Activated CD4-positive, alpha-beta T cell treated with anti-CD3 and anti-CD28 coated beads, Interleukin-2, amount 10 ng/mL, durations not matched to agents 24 days and 14 days (primary cell): ENCODE measurements around the gene CHRDL2. TPM values are rescaled to one million over a fixed set of nuclear protein-coding genes. Genes with fewer than 3 reads are reported as not detected.
"Not testable (repeated sequence)": the region's sequence is repeated elsewhere in the genome, so short reads cannot be mapped to it uniquely, and the experiment has no call there.

ENCODE experiments used
- DNase-seq: peaks from one replicate; pipeline ENCODE4 v3.0.0; 2022
- H3K27ac Mint-ChIP-seq: one replicate; pipeline ENCODE4 v1.8.0; 2022; ENCODE audit warnings: mild to moderate bottlenecking, mixed read lengths
- H3K27me3 Mint-ChIP-seq: one replicate; pipeline ENCODE4 v1.8.0; 2022; ENCODE audit warnings: mixed read lengths
- H3K36me3 Mint-ChIP-seq: one replicate; pipeline ENCODE4 v1.8.0; 2022; ENCODE audit warnings: low read depth, mild to moderate bottlenecking, mixed read lengths
- H3K4me1 Mint-ChIP-seq: one replicate; pipeline ENCODE4 v1.8.0; 2021; ENCODE audit warnings: mixed read lengths
- H3K4me3 Mint-ChIP-seq: one replicate; pipeline ENCODE4 v1.8.0; 2022; ENCODE audit warnings: mild to moderate bottlenecking, moderate library complexity, mixed read lengths
- H3K9me3 Mint-ChIP-seq: one replicate; pipeline ENCODE4 v1.8.0; 2021; ENCODE audit warnings: mixed read lengths
- intact Hi-C: fragments of 100-400 bp; cut with micrococcal nuclease; formaldehyde crosslinking; loops from one replicate; pipeline ENCODE4 v1.15.1; 2023
- total RNA-seq: library from RNA; stranded (reverse); gene quantifications from 2 replicates; pipeline ENCODE4 v1.2.3, GENCODE V29; 2022

The CHRDL2 gene
- not detected in 2 replicates for total RNA-seq

GRCh38 chr11:74731301-74732094 lies at the start of gene CHRDL2:
CHRDL2 (minus strand) TSS chr11:74731426; CDS start chr11:74730888, 538 bp downstream.
- Mint-ChIP-seq H3K4me1 (no peaks in the 10 kb centered on the region), H3K27ac (no peak within 1 kb of the TSS), H3K9me3 (no peaks in the 10 kb centered on the region), H3K4me3 (no peak within 1 kb of the TSS), H3K27me3 (peaks cover 68% of the 10 kb centered on the region), H3K36me3 (no peaks in the 10 kb centered on the region)
- intact Hi-C loops: no loop called here
- no peak for DNase-seq

- peaks cover 27% of the 10 kb centered on the region for H3K4me1 Mint-ChIP-seq
- peaks cover 5% of the 10 kb centered on the region for H3K36me3 Mint-ChIP-seq
- H3K9me3 Mint-ChIP-seq: no peaks in the 10 kb centered on the region
- H3K4me3 Mint-ChIP-seq: no peak overlapping the region
- H3K27me3 Mint-ChIP-seq: no peaks in the 10 kb centered on the region
- H3K27ac Mint-ChIP-seq: no peak overlapping the region
- DNase-seq: no peak
- intact Hi-C loops: no loop called here
Measured at GRCh38 chr11:74780248-74781005, 49.2 kb upstream of the CHRDL2 start.

GRCh38 chr11:74778581-74778980 lies 47.4 kb upstream of the CHRDL2 start:
- Mint-ChIP-seq H3K4me1 (peaks cover 16% of the 10 kb centered on the region), H3K9me3 (no peaks in the 10 kb centered on the region), H3K4me3 (no peak overlapping the region), H3K36me3 (peaks cover 7% of the 10 kb centered on the region), H3K27ac (no peak overlapping the region), H3K27me3 (no peaks in the 10 kb centered on the region)
- intact Hi-C loops: no loop called here
- DNase-seq: no peak

GRCh38 chr11:74777877-74778276 lies 46.7 kb upstream of the CHRDL2 start:
- H3K36me3 Mint-ChIP-seq: peaks cover 7% of the 10 kb centered on the region

GRCh38 chr11:74777038-74777437 lies 45.8 kb upstream of the CHRDL2 start:
- intact Hi-C loops: no loop called here
- Mint-ChIP-seq H3K27me3 (no peaks in the 10 kb centered on the region), H3K4me3 (no peak overlapping the region), H3K4me1 (peaks cover 7% of the 10 kb centered on the region), H3K9me3 (no peaks in the 10 kb centered on the region), H3K27ac (no peak overlapping the region), H3K36me3 (peaks cover 7% of the 10 kb centered on the region)
- no peak for DNase-seq

More at GRCh38 chr11:74777877-74778276, 46.7 kb upstream of the CHRDL2 start:
- Mint-ChIP-seq H3K9me3 (no peaks in the 10 kb centered on the region), H3K4me3 (no peak overlapping the region), H3K27ac (no peak overlapping the region), H3K4me1 (peaks cover 9% of the 10 kb centered on the region), H3K27me3 (no peaks in the 10 kb centered on the region)
- no peak for DNase-seq
- intact Hi-C loops: no loop called here

GRCh38 chr11:74776546-74776945 lies 45.3 kb upstream of the CHRDL2 start:
- Mint-ChIP-seq H3K36me3 (peaks cover 7% of the 10 kb centered on the region), H3K27ac (no peak overlapping the region), H3K9me3 (no peaks in the 10 kb centered on the region), H3K4me1 (peaks cover 7% of the 10 kb centered on the region), H3K27me3 (no peaks in the 10 kb centered on the region), H3K4me3 (no peak overlapping the region)
- intact Hi-C loops: no loop called here
- no peak for DNase-seq

GRCh38 chr11:74775762-74776161 lies 44.5 kb upstream of the CHRDL2 start:
- Mint-ChIP-seq H3K36me3 (peaks cover 7% of the 10 kb centered on the region), H3K9me3 (no peaks in the 10 kb centered on the region), H3K27me3 (no peaks in the 10 kb centered on the region), H3K4me3 (no peak overlapping the region), H3K27ac (no peak overlapping the region), H3K4me1 (peaks cover 7% of the 10 kb centered on the region)
- intact Hi-C loops: no loop called here
- no peak for DNase-seq

GRCh38 chr11:74773476-74773875 lies 42.2 kb upstream of the CHRDL2 start:
- no peaks in the 10 kb centered on the region for H3K27me3 Mint-ChIP-seq
- H3K36me3 Mint-ChIP-seq: peaks cover 7% of the 10 kb centered on the region
- no peak overlapping the region for H3K4me3 Mint-ChIP-seq
- H3K27ac Mint-ChIP-seq: no peak overlapping the region
- H3K9me3 Mint-ChIP-seq: no peaks in the 10 kb centered on the region
- intact Hi-C loops: no loop called here
- peaks cover 14% of the 10 kb centered on the region for H3K4me1 Mint-ChIP-seq
- no peak for DNase-seq

GRCh38 chr11:74771139-74771538 lies 39.9 kb upstream of the CHRDL2 start:
- H3K4me3 Mint-ChIP-seq: no peak overlapping the region
- no peak for DNase-seq
- H3K27ac Mint-ChIP-seq: no peak overlapping the region
- no peaks in the 10 kb centered on the region for H3K9me3 Mint-ChIP-seq
- peaks cover 4% of the 10 kb centered on the region for H3K36me3 Mint-ChIP-seq
- H3K27me3 Mint-ChIP-seq: no peaks in the 10 kb centered on the region
- intact Hi-C loops: no loop called here
- H3K4me1 Mint-ChIP-seq: peaks cover 16% of the 10 kb centered on the region

- Mint-ChIP-seq H3K36me3 (peaks cover 5% of the 10 kb centered on the region), H3K9me3 (no peaks in the 10 kb centered on the region), H3K27ac (no peak overlapping the region), H3K4me3 (no peak overlapping the region), H3K4me1 (peaks cover 16% of the 10 kb centered on the region), H3K27me3 (no peaks in the 10 kb centered on the region)
- DNase-seq: no peak
- intact Hi-C loops: no loop called here
Measured at GRCh38 chr11:74770456-74770855, 39.2 kb upstream of the CHRDL2 start.

- no peak overlapping the region for H3K4me3 Mint-ChIP-seq
- intact Hi-C loops: no loop called here
- peaks cover 9% of the 10 kb centered on the region for H3K36me3 Mint-ChIP-seq
- no peaks in the 10 kb centered on the region for H3K27me3 Mint-ChIP-seq
- H3K27ac Mint-ChIP-seq: no peak overlapping the region
- H3K9me3 Mint-ChIP-seq: peaks cover 5% of the 10 kb centered on the region
- H3K4me1 Mint-ChIP-seq: peaks cover 16% of the 10 kb centered on the region
- no peak for DNase-seq
Measured at GRCh38 chr11:74769055-74769707, 38.0 kb upstream of the CHRDL2 start.

GRCh38 chr11:74768172-74768651 lies 37.0 kb upstream of the CHRDL2 start:
- H3K27me3 Mint-ChIP-seq, intact Hi-C loops, DNase-seq, H3K4me3 Mint-ChIP-seq, H3K27ac Mint-ChIP-seq: not testable (repeated sequence)
- Mint-ChIP-seq H3K36me3 (peaks cover 15% of the 10 kb centered on the region), H3K4me1 (peaks cover 18% of the 10 kb centered on the region), H3K9me3 (peaks cover 15% of the 10 kb centered on the region)

- Mint-ChIP-seq H3K27me3 (no peaks in the 10 kb centered on the region), H3K27ac (no peak overlapping the region)
- intact Hi-C loops: no loop called here
Measured at GRCh38 chr11:74766905-74767304, 35.7 kb upstream of the CHRDL2 start.

GRCh38 chr11:74756571-74756970 lies 25.3 kb upstream of the CHRDL2 start:
- no peaks in the 10 kb centered on the region for H3K27me3 Mint-ChIP-seq
- H3K9me3 Mint-ChIP-seq: peaks cover 11% of the 10 kb centered on the region
- intact Hi-C loops: no loop called here
- H3K4me3 Mint-ChIP-seq: no peak overlapping the region
- H3K4me1 Mint-ChIP-seq: peaks cover 13% of the 10 kb centered on the region
- no peak for DNase-seq
- no peak overlapping the region for H3K27ac Mint-ChIP-seq
- peaks cover 14% of the 10 kb centered on the region for H3K36me3 Mint-ChIP-seq

More at GRCh38 chr11:74766905-74767304, 35.7 kb upstream of the CHRDL2 start:
- DNase-seq: no peak
- H3K4me3 Mint-ChIP-seq: no peak overlapping the region
- H3K9me3 Mint-ChIP-seq: peaks cover 22% of the 10 kb centered on the region
- peaks cover 22% of the 10 kb centered on the region for H3K4me1 Mint-ChIP-seq
- peaks cover 25% of the 10 kb centered on the region for H3K36me3 Mint-ChIP-seq
